Stimulated activated memory B cell treated with anti-CD40 and anti-IgM and Interleukin-4, amounts not matched to agents 10 μg/mL and 1 μg/mL and 100 μg/mL, for 72 hours (primary cell): ENCODE data around the gene CCSER1.

ENCODE experiments used
- ATAC-seq: fragments of 150-1000 bp; cut with Tn5 transposase; 2 replicates; pipeline ENCODE4 v1.10.0; 2021
- H3K27ac Mint-ChIP-seq: one replicate; pipeline ENCODE4 v1.8.0; 2022; ENCODE audit warnings: mild to moderate bottlenecking, mixed read lengths
- H3K27me3 Mint-ChIP-seq: one replicate; pipeline ENCODE4 v1.8.0; 2022; ENCODE audit warnings: mixed read lengths
- H3K36me3 Mint-ChIP-seq: one replicate; pipeline ENCODE4 v1.8.0; 2022; ENCODE audit warnings: mixed read lengths
- H3K4me1 Mint-ChIP-seq: one replicate; pipeline ENCODE4 v1.8.0; 2022; ENCODE audit warnings: mixed read lengths
- H3K4me3 Mint-ChIP-seq: one replicate; pipeline ENCODE4 v1.8.0; 2022; ENCODE audit warnings: mild to moderate bottlenecking, moderate library complexity, mixed read lengths
- H3K9me3 Mint-ChIP-seq: one replicate; pipeline ENCODE4 v1.8.0; 2022; ENCODE audit warnings: mixed read lengths

CCSER1 gene

DNA sequence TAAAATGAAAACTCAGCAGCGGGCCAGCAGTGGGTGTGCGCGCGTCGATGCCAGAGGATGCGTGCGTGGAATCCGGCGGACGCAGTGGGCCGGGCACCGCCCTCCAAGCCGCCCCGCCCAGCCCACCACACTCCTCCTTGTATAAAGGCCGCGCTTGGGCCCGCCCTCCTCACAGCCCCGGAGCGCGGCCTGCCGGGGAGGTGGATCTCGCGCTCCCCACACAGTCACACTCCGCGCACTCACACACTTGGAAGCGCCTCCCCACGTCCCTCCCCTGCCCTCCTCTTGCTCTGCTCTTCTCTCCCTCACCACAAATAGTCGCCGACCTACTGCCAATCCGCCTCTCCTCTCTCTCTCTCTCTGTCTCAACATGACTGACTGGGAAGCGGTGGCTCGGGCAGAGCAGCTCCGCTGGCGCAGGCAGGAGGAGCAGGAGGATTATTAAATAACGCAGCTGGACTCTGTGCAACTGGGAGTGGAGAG, at the start of gene CCSER1:
CCSER1 (plus strand) TSS at position 172 of the 483 bp plus-strand sequence.
- Mint-ChIP-seq H3K4me1 (peaks cover 31% of the 10 kb centered on the region), H3K27ac (peak within 1 kb of the TSS; percentile 86), H3K27me3 (no peaks in the 10 kb centered on the region), H3K9me3 (no peaks in the 10 kb centered on the region), H3K36me3 (no peaks in the 10 kb centered on the region), H3K4me3 (peak within 1 kb of the TSS; percentile 96)
- peak; percentile 96 for ATAC-seq

DNA sequence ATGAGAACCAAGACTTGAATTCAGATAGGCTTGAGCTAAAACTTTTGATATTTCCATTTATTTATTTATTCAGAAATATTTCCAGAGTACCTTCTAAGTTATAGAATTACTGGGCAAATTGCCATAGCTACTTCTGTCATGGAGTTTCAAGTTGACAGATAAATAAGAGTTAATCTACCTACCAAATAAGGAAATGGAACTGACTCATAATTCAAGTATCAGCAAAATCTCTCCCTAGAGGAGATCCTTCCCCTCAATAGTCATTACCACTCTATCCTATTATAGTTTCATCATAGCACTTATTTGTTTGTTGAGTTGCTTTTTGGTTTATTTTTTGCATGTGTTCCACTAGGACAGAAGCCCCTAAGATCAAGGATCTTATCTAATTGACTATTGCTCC, 48.8 kb upstream of the CCSER1 start:
- Mint-ChIP-seq H3K4me3 (no peak overlapping the region), H3K9me3 (no peaks in the 10 kb centered on the region)

GRCh38 chr4:90080116-90080515, 47.1 kb upstream of the CCSER1 start:
- H3K36me3 Mint-ChIP-seq = no peaks in the 10 kb centered on the region

More for the DNA sequence above, 48.8 kb upstream of the CCSER1 start:
- peak overlapping the region; percentile 7 for H3K27ac Mint-ChIP-seq
- peak; percentile 72 for ATAC-seq
- H3K4me1 Mint-ChIP-seq = peaks cover 18% of the 10 kb centered on the region
- H3K36me3 Mint-ChIP-seq = no peaks in the 10 kb centered on the region
- H3K27me3 Mint-ChIP-seq = no peaks in the 10 kb centered on the region

GRCh38 chr4:90081432-90082144, 45.6 kb upstream of the CCSER1 start:
- H3K27me3 Mint-ChIP-seq = no peaks in the 10 kb centered on the region

More at GRCh38 chr4:90080116-90080515, 47.1 kb upstream of the CCSER1 start:
- no peak overlapping the region for H3K4me3 Mint-ChIP-seq
- H3K27ac Mint-ChIP-seq = no peak overlapping the region
- no peak for ATAC-seq
- H3K4me1 Mint-ChIP-seq = peaks cover 22% of the 10 kb centered on the region
- no peaks in the 10 kb centered on the region for H3K9me3 Mint-ChIP-seq
- no peaks in the 10 kb centered on the region for H3K27me3 Mint-ChIP-seq

GRCh38 chr4:90082449-90082848, 44.7 kb upstream of the CCSER1 start:
- Mint-ChIP-seq H3K9me3 (no peaks in the 10 kb centered on the region), H3K4me3 (no peak overlapping the region), H3K27ac (no peak overlapping the region), H3K36me3 (no peaks in the 10 kb centered on the region), H3K27me3 (no peaks in the 10 kb centered on the region), H3K4me1 (peaks cover 22% of the 10 kb centered on the region)
- ATAC-seq = no peak

More at GRCh38 chr4:90081432-90082144, 45.6 kb upstream of the CCSER1 start:
- Mint-ChIP-seq H3K4me3 (no peak overlapping the region), H3K36me3 (no peaks in the 10 kb centered on the region), H3K27ac (no peak overlapping the region), H3K9me3 (no peaks in the 10 kb centered on the region), H3K4me1 (peaks cover 22% of the 10 kb centered on the region)
- ATAC-seq = no peak

DNA sequence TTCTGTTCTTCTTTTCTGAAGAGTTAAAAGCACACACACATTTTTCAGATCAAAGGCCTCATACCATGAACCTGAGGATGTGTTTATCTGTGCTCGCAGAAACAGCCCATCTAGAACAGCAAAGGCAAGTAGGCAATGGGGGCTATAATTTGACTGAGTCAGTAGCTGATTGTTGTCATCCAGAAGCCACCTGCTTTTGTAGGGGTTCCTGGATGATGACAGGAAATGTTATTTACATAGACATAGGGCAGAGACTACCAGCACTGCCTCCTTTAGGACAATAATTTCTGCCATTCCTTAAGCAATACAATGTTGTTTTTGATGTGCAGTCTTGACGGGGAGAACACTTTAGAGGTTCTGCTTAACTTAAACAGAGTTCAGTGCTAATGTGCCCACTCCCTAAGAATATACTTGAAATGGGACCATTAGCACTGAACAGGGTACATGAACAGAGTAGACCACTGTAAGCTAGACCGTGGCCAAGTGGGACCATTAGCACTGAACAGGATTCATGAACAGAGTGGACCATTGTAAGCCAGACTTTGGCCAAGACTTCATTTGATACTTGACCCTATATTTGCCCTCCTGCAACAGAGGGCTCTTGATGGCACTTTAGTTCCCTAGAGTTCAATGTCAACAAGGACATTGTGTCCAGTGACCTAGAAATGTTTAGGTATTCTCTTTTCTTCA, 42.8 kb upstream of the CCSER1 start:
- Mint-ChIP-seq H3K4me3 (no peak overlapping the region), H3K36me3 (no peaks in the 10 kb centered on the region), H3K27ac (peak overlapping the region; percentile 33), H3K27me3 (no peaks in the 10 kb centered on the region), H3K4me1 (peaks cover 16% of the 10 kb centered on the region), H3K9me3 (peaks cover 3% of the 10 kb centered on the region)
- no peak for ATAC-seq

GRCh38 chr4:90084967-90085295, 42.3 kb upstream of the CCSER1 start:
- peak overlapping the region; percentile 33 for H3K27ac Mint-ChIP-seq
- H3K27me3 Mint-ChIP-seq = no peaks in the 10 kb centered on the region
- H3K9me3 Mint-ChIP-seq = peaks cover 3% of the 10 kb centered on the region
- ATAC-seq = no peak
- no peaks in the 10 kb centered on the region for H3K36me3 Mint-ChIP-seq
- H3K4me3 Mint-ChIP-seq = no peak overlapping the region
- H3K4me1 Mint-ChIP-seq = peaks cover 16% of the 10 kb centered on the region

- H3K36me3 Mint-ChIP-seq = no peaks in the 10 kb centered on the region
- no peaks in the 10 kb centered on the region for H3K27me3 Mint-ChIP-seq
- H3K4me1 Mint-ChIP-seq = no peaks in the 10 kb centered on the region
- no peak overlapping the region for H3K4me3 Mint-ChIP-seq
- ATAC-seq = no peak
- peaks cover 3% of the 10 kb centered on the region for H3K9me3 Mint-ChIP-seq
- H3K27ac Mint-ChIP-seq = no peak overlapping the region
Observed at GRCh38 chr4:90093526-90093925, 33.7 kb upstream of the CCSER1 start.

DNA sequence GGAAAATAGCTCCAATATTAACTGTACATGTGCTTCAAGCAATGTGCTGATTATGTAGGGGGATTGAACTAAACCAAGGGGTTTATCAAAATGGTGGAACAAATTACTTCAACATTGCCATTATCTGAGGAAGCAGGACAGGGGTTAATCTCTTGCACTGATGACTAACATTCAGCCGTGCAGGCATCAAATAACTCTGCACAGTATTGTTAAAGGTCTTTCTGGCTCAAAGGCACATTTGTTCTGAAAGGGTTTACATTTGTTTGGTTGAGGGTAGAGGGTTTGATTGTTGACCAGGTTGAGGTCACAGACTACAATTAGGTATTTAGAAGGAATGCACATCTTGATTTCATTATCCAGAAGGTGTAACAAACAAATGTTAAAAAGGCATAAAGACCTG, 32.2 kb upstream of the CCSER1 start:
- H3K4me3 Mint-ChIP-seq = no peak overlapping the region
- ATAC-seq = no peak
- H3K9me3 Mint-ChIP-seq = peaks cover 3% of the 10 kb centered on the region
- H3K4me1 Mint-ChIP-seq = peaks cover 8% of the 10 kb centered on the region
- H3K27ac Mint-ChIP-seq = no peak overlapping the region
- H3K27me3 Mint-ChIP-seq = no peaks in the 10 kb centered on the region
- H3K36me3 Mint-ChIP-seq = no peaks in the 10 kb centered on the region

DNA sequence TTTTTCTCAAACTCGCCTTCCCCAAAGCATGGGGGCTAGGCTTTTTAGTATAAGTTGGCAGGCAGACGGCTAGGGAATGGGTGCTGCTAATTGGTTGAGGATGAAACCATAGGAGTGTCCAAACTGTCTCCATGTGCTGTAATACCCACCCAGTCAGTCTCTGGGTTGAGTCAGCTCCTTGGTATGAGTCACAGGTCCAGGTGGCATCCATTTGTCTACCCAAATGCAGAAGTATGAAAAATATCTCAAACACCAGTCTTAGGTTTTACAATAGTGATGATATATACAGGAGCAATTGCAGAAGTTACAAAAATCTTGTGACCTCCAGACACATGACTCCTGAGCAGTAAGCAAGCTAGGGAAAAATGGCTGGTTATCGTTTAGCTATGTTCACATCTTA, 27.4 kb upstream of the CCSER1 start:
- H3K9me3 Mint-ChIP-seq = peaks cover 3% of the 10 kb centered on the region
- H3K27ac Mint-ChIP-seq = peak overlapping the region; percentile 82
- H3K4me3 Mint-ChIP-seq = no peak overlapping the region
- no peaks in the 10 kb centered on the region for H3K36me3 Mint-ChIP-seq
- H3K27me3 Mint-ChIP-seq = no peaks in the 10 kb centered on the region
- peak; percentile 97 for ATAC-seq
- H3K4me1 Mint-ChIP-seq = peaks cover 13% of the 10 kb centered on the region

GRCh38 chr4:90103991-90104390, 23.2 kb upstream of the CCSER1 start:
- no peak for ATAC-seq
- H3K9me3 Mint-ChIP-seq = peaks cover 3% of the 10 kb centered on the region
- H3K4me3 Mint-ChIP-seq = no peak overlapping the region
- peaks cover 12% of the 10 kb centered on the region for H3K4me1 Mint-ChIP-seq
- H3K27ac Mint-ChIP-seq = no peak overlapping the region
- H3K36me3 Mint-ChIP-seq = no peaks in the 10 kb centered on the region
- no peaks in the 10 kb centered on the region for H3K27me3 Mint-ChIP-seq

DNA sequence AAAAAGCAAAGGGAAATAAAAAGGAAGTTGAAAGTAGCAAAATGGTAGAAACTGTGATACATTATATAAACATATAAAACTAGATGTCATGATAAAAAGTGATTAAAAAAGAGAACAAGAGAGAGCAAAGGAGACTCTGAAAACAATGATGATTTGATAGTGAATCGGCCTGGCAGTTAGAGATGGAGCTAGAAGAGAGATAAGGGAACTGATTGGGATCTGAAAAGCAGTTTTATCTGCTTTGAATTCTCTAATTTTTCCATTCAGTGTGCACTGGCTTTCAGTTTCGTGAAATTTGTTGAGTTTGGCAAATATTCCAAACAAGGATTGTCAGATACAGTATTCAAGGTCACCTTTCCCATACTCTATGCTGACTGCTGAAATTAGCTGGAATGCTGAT, 21.9 kb upstream of the CCSER1 start:
- H3K4me3 Mint-ChIP-seq = no peak overlapping the region
- no peaks in the 10 kb centered on the region for H3K27me3 Mint-ChIP-seq
- no peak overlapping the region for H3K27ac Mint-ChIP-seq
- H3K4me1 Mint-ChIP-seq = peaks cover 2% of the 10 kb centered on the region
- no peak for ATAC-seq
- no peaks in the 10 kb centered on the region for H3K9me3 Mint-ChIP-seq
- no peaks in the 10 kb centered on the region for H3K36me3 Mint-ChIP-seq

- no peak overlapping the region for H3K4me3 Mint-ChIP-seq
- H3K9me3 Mint-ChIP-seq = no peaks in the 10 kb centered on the region
- H3K27ac Mint-ChIP-seq = no peak overlapping the region
- H3K4me1 Mint-ChIP-seq = no peaks in the 10 kb centered on the region
- no peak for ATAC-seq
- no peaks in the 10 kb centered on the region for H3K27me3 Mint-ChIP-seq
- no peaks in the 10 kb centered on the region for H3K36me3 Mint-ChIP-seq
Observed at GRCh38 chr4:90112715-90113114, 14.5 kb upstream of the CCSER1 start.

DNA sequence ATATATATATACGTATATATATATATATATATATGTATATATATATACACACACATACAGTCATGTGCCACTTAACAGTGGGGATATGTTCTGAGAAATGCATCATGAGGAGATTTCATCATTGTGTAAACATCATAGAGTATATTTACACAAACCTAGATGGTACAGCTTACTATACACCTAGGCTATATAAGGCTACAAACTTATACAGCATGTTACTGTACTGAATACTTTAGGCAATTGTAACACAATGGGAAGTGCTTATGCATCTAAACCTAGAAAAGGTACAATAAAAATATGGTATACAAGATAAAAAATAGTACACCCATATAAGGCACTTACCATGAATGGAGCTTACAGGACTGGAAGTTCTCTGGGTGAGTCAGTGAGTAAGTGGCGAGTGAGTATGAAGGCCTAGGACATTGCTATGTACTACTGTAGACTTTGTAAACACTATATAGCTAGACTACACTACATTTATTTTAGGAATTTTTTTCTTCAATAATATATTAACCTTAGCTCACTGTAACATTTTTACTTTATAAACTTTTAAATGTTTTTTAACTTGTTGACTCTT, 13.2 kb upstream of the CCSER1 start:
- no peak overlapping the region for H3K27ac Mint-ChIP-seq
- ATAC-seq = no peak
- H3K4me1 Mint-ChIP-seq = peaks cover 10% of the 10 kb centered on the region
- H3K4me3 Mint-ChIP-seq = no peak overlapping the region
- no peaks in the 10 kb centered on the region for H3K36me3 Mint-ChIP-seq
- H3K9me3 Mint-ChIP-seq = no peaks in the 10 kb centered on the region
- no peaks in the 10 kb centered on the region for H3K27me3 Mint-ChIP-seq

DNA sequence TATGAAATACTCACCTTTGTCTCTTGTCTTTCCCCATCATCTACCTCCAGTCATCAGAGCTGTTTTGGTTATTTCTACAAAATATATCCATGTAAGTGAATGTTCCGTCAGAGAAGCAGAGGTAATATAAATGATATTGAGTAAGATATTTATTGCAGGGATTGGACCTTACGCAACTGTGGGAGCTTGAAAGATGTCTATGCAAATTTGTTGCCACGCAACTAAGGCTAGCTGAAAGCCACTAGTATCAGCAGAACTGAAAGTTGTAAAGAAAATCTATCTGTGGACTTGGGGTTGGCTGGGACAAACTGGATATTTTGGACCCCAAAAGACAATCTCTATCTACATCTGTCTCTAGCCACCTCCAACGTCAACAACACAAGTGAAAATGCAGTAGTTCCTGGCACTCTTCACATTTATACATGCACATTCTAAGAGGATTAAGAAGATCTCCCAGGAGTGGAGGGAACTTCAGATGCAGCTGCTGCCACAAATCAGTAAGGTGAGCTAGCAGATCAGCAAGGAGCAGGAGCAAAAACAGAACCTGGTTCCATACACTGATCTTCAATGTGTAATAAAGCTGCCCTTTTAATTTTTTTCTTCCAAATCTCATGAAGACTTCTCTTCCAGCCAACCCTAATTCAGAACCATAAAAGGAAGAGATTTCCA, 8.5 kb upstream of the CCSER1 start:
- no peak overlapping the region for H3K27ac Mint-ChIP-seq
- no peaks in the 10 kb centered on the region for H3K36me3 Mint-ChIP-seq
- no peak overlapping the region for H3K4me3 Mint-ChIP-seq
- no peak for ATAC-seq
- peaks cover 13% of the 10 kb centered on the region for H3K4me1 Mint-ChIP-seq
- no peaks in the 10 kb centered on the region for H3K27me3 Mint-ChIP-seq
- no peaks in the 10 kb centered on the region for H3K9me3 Mint-ChIP-seq
